A673 (cell line): Measurements from ENCODE around the gene PIP4K2A. TPM values are rescaled to one million over a fixed set of nuclear protein-coding genes. Genes with fewer than 3 reads are reported as not detected.

ENCODE experiments used
- BruUV-seq: library from RNA; stranded (reverse); fragments of 400-500 nt; replicated peaks from 2 replicates; lab custom pipeline; 2021; lab: Mats Ljungman, UMichigan
- CTCF ChIA-PET: fragments of 300-600 bp; sonication (Branson Sonifier 250); formaldehyde crosslinking; loops from one replicate; lab custom pipeline; 2022; ENCODE audit warnings: antibody characterized with exemption; lab: Charles Lee
- POLR2A ChIA-PET: fragments of 300-600 bp; sonication (Branson Sonifier 250); formaldehyde crosslinking; loops from one replicate; lab custom pipeline; 2022; ENCODE audit warnings: antibody characterized with exemption; ENCODE audit not compliant: low non-redundant PET; lab: Charles Lee
- DNase-seq: peaks from one replicate; pipeline ENCODE4 v3.0.0-alpha.2; 2015; ENCODE audit warnings: low spot score
- H3K27ac ChIP-seq: fragments of 200-600 bp; sonication (generic); 2 replicates; pipeline ENCODE4 v1.5.1; 2016; ENCODE audit warnings: mixed run types, low read depth, mild to moderate bottlenecking, mixed read lengths, antibody characterized with exemption, low read length; ENCODE audit not compliant: poor library complexity, severe bottlenecking
- H3K27me3 ChIP-seq: fragments of 200-600 bp; sonication (generic); replicated peaks from 2 replicates; pipeline ENCODE4 v1.6.1; 2017; ENCODE audit warnings: mixed run types, low read depth, mild to moderate bottlenecking, mixed read lengths, antibody characterized with exemption, low read length; ENCODE audit not compliant: insufficient read depth, poor library complexity
- H3K36me3 ChIP-seq: fragments of 200-600 bp; sonication (generic); 2 replicates; pipeline ENCODE4 v1.6.1; 2016; ENCODE audit warnings: mixed run types, mild to moderate bottlenecking, mixed read lengths, antibody characterized with exemption, low read length; ENCODE audit not compliant: insufficient read depth, poor library complexity, severe bottlenecking
- H3K4me1 ChIP-seq: fragments of 200-600 bp; sonication (generic); 2 replicates; pipeline ENCODE4 v1.6.1; 2017; ENCODE audit warnings: mixed run types, mild to moderate bottlenecking, mixed read lengths, antibody characterized with exemption, low read length; ENCODE audit not compliant: insufficient read depth, poor library complexity, severe bottlenecking
- H3K4me3 ChIP-seq: fragments of 200-600 bp; sonication (generic); 2 replicates; pipeline ENCODE4 v1.5.1; 2016; ENCODE audit warnings: low read depth, mixed run types, mild to moderate bottlenecking, mixed read lengths, low read length; ENCODE audit not compliant: poor library complexity, severe bottlenecking
- H3K9me3 ChIP-seq: fragments of 200-600 bp; sonication (generic); 2 replicates; pipeline ENCODE4 v1.6.1; 2016; ENCODE audit warnings: mixed run types, low read depth, mild to moderate bottlenecking, mixed read lengths, antibody characterized with exemption, low read length; ENCODE audit not compliant: poor library complexity, severe bottlenecking
- EZH2 ChIP-seq: fragments of 200-600 bp; sonication (generic); IDR thresholded peaks from 2 replicates; pipeline ENCODE4 v1.6.1; 2017; ENCODE audit warnings: borderline replicate concordance, low read depth, mild to moderate bottlenecking, mixed read lengths, antibody characterized with exemption, low read length; ENCODE audit not compliant: poor library complexity, severe bottlenecking
- intact Hi-C: fragments of 100-400 bp; cut with micrococcal nuclease; formaldehyde crosslinking; loops from one replicate; pipeline ENCODE4 v1.10.0; 2022; ENCODE audit not compliant: unreplicated experiment
- total RNA-seq: library from RNA; stranded (reverse); gene quantifications from 2 replicates; pipeline ENCODE4 v1.2.3, GENCODE V29; 2021
- TF ChIP-seq, protein P1 (sequence below): fragments of 300-800, 200-600 bp; sonication (generic); conservative IDR thresholded peaks from 2 replicates; pipeline ENCODE4 v1.5.1; 2017; ENCODE audit warnings: low read depth, mild to moderate bottlenecking, antibody characterized with exemption, low read length, moderate library complexity, mixed read lengths

The PIP4K2A gene
- total RNA-seq, 1 experiment from 2014 or later = 19.8 TPM

DNA sequence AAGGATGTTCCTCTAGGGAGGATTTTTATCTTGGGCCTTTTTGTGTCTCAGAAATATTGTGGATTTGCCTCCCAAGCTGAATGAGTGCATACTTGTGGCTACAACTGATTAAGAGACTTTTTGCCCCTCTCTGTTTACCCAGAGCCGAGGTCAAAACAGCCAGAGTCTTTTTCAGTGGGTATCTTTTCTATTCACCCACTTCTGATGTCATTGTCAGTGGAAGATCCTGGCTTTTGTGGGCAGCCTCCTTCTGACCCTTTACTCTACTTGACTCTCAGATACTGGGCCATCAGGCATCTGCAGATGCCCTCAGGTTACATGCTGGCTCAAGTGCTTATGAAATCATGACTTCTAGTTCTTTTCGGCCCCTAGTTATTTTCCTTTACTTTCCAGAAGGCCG, 19.6 kb upstream of the PIP4K2A start:
- Histone ChIP-seq H3K36me3 (no peaks in the 10 kb centered on the region), H3K4me3 (no peak overlapping the region), H3K27ac (no peak overlapping the region), H3K9me3 (no peaks in the 10 kb centered on the region), H3K27me3 (peaks cover 3% of the 10 kb centered on the region), H3K4me1 (no peaks in the 10 kb centered on the region)
- CTCF ChIA-PET = no interaction called here
- TF ChIP-seq, protein P1, sequence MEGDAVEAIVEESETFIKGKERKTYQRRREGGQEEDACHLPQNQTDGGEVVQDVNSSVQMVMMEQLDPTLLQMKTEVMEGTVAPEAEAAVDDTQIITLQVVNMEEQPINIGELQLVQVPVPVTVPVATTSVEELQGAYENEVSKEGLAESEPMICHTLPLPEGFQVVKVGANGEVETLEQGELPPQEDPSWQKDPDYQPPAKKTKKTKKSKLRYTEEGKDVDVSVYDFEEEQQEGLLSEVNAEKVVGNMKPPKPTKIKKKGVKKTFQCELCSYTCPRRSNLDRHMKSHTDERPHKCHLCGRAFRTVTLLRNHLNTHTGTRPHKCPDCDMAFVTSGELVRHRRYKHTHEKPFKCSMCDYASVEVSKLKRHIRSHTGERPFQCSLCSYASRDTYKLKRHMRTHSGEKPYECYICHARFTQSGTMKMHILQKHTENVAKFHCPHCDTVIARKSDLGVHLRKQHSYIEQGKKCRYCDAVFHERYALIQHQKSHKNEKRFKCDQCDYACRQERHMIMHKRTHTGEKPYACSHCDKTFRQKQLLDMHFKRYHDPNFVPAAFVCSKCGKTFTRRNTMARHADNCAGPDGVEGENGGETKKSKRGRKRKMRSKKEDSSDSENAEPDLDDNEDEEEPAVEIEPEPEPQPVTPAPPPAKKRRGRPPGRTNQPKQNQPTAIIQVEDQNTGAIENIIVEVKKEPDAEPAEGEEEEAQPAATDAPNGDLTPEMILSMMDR = no peak
- TF ChIP-seq EZH2 = no peak
- intact Hi-C loops = no loop called here
- BruUV-seq = no TSS peak
- DNase-seq = no peak
- POLR2A ChIA-PET = no interaction called here

DNA sequence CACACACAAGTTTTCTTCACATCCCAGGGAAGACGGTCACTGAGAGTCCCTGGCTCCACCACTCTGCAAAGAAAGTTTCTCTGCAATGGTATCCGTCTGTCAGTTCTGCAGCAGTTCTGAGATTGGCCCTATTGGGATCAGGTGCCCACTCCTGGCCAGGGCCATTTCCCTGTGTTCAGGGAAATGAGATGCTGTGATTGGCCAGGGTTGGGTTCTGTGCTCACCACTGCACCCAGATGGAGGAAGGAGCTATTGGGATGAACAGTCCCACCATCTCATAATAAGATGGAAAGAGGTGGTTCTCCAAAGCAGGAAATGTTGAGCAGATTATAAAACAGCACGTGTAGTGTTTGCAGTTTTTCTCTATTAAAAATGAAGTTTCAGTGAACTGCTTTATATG, 13.3 kb upstream of the PIP4K2A start:
- ChIA-PET CTCF (interaction anchor here (0.5 to 0.6 kb wide), 2 partner anchors 172 to 1507 kb away, joined by 3 to 8 read pairs; no protein-coding TSS in a partner anchor), POLR2A (no interaction called here)
- Histone ChIP-seq H3K9me3 (no peaks in the 10 kb centered on the region), H3K4me1 (no peaks in the 10 kb centered on the region), H3K4me3 (no peak overlapping the region), H3K36me3 (no peaks in the 10 kb centered on the region), H3K27me3 (peaks cover 13% of the 10 kb centered on the region), H3K27ac (no peak overlapping the region)
- DNase-seq = no peak
- intact Hi-C loops = no loop called here
- BruUV-seq = no TSS peak
- TF ChIP-seq, protein P1 = no peak
- no peak for TF ChIP-seq EZH2

DNA sequence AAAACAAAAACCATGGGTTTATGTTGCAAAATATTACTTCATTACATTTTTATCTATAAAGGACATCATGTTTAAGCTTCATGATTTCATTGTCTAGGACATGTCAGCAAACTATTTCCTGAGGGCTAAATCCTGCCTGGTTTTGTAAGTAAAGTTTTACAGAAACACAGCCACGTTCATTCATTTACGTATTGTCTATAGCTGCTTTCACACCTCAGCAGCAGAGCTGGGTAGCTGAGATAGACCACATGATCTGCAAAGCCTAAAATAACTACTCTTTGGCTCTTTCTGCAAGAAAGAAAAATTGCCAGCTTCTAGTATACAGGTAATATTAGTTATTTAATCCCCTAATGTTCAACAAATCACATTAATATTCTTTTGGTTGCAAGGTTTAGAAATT, 12.7 kb upstream of the PIP4K2A start:
- no peaks in the 10 kb centered on the region for H3K4me1 ChIP-seq
- intact Hi-C loops = no loop called here
- no peak for DNase-seq
- BruUV-seq = no TSS peak
- H3K27me3 ChIP-seq = peaks cover 15% of the 10 kb centered on the region
- no peak overlapping the region for H3K4me3 ChIP-seq
- no peaks in the 10 kb centered on the region for H3K36me3 ChIP-seq
- POLR2A ChIA-PET = no interaction called here
- H3K27ac ChIP-seq = no peak overlapping the region
- TF ChIP-seq EZH2 = no peak
- TF ChIP-seq, protein P1 = no peak
- H3K9me3 ChIP-seq = no peaks in the 10 kb centered on the region
- CTCF ChIA-PET = interaction anchor here (0.5 to 0.6 kb wide), 2 partner anchors 172 to 1507 kb away, joined by 3 to 8 read pairs; no protein-coding TSS in a partner anchor
